MCF 10A (cell line): ENCODE data around the gene TTLL13. TPM values are rescaled to one million over a fixed set of nuclear protein-coding genes. Genes with fewer than 3 reads are reported as not detected.

Experiments used
- BruUV-seq: library from RNA; stranded (reverse); fragments of 400-500 nt; replicated peaks from 2 replicates; lab custom pipeline; 2021; lab: Mats Ljungman, UMichigan
- CTCF ChIA-PET: fragments of 300-600 bp; sonication (Branson Sonifier 250); formaldehyde crosslinking; extraction: SDS; loops from one replicate; lab custom pipeline; 2021; ENCODE audit warnings: antibody characterized with exemption, inconsistent platforms; lab: Yijun Ruan, JAX
- POLR2A ChIA-PET: fragments of 300-600, 350-650 bp; sonication (Branson Sonifier 250); formaldehyde crosslinking; extraction: SDS; loops from one replicate; lab custom pipeline; 2020; ENCODE audit warnings: antibody characterized with exemption, inconsistent platforms; lab: Yijun Ruan, JAX
- DNase-seq: peaks from one replicate; pipeline ENCODE4 v3.0.0-alpha.2; 2018; ENCODE audit not compliant: unreplicated experiment
- H3K27ac Mint-ChIP-seq: one replicate; pipeline ENCODE4 v1.8.0; 2022; ENCODE audit warnings: mild to moderate bottlenecking, low read depth, mixed read lengths; ENCODE audit not compliant: unreplicated experiment
- H3K27me3 Mint-ChIP-seq: one replicate; pipeline ENCODE4 v1.8.0; 2022; ENCODE audit warnings: mixed read lengths; ENCODE audit not compliant: insufficient read depth, unreplicated experiment
- H3K36me3 Mint-ChIP-seq: one replicate; pipeline ENCODE4 v1.8.0; 2022; ENCODE audit warnings: mild to moderate bottlenecking, moderate library complexity, mixed read lengths; ENCODE audit not compliant: insufficient read depth, unreplicated experiment
- H3K4me1 Mint-ChIP-seq: one replicate; pipeline ENCODE4 v1.8.0; 2022; ENCODE audit warnings: mixed read lengths; ENCODE audit not compliant: insufficient read depth, unreplicated experiment
- H3K4me3 Mint-ChIP-seq: one replicate; pipeline ENCODE4 v1.8.0; 2022; ENCODE audit warnings: mild to moderate bottlenecking, moderate library complexity, mixed read lengths; ENCODE audit not compliant: unreplicated experiment
- H3K9me3 Mint-ChIP-seq: one replicate; pipeline ENCODE4 v1.8.0; 2022; ENCODE audit warnings: mixed read lengths; ENCODE audit not compliant: unreplicated experiment
- CTCF ChIP-seq: fragments of 200-600 bp; IDR thresholded peaks from one replicate; pipeline ENCODE4 v1.8.0; 2022; ENCODE audit warnings: antibody characterized with exemption, mild to moderate bottlenecking; ENCODE audit not compliant: unreplicated experiment
- intact Hi-C: fragments of 100-400 bp; cut with micrococcal nuclease; formaldehyde crosslinking; loops from 2 replicates; pipeline ENCODE4 v1.14.1; 2022
- total RNA-seq: library from RNA; stranded (reverse); gene quantifications from 2 replicates; pipeline ENCODE4 v1.2.3, GENCODE V29; 2022

The TTLL13 gene
- total RNA-seq, 1 experiment from 2014 or later, result not detected

GRCh38 chr15:90228960-90229359 is 20.4 kb upstream of the TTLL13 start:
- intact Hi-C loops, result no loop called here
- peaks cover 67% of the 10 kb centered on the region for H3K36me3 Mint-ChIP-seq
- TSS peak; percentile 20 for BruUV-seq
- no peak for TF ChIP-seq CTCF
- DNase-seq, result no peak
- H3K9me3 Mint-ChIP-seq, result no peaks in the 10 kb centered on the region
- POLR2A ChIA-PET, result interaction anchor here (0.6 to 1.3 kb wide), 3 partner anchors 12 to 33 kb away, joined by 3 read pairs; no protein-coding TSS in a partner anchor
- H3K4me3 Mint-ChIP-seq, result no peak overlapping the region
- H3K27ac Mint-ChIP-seq, result no peak overlapping the region
- CTCF ChIA-PET, result interaction anchor here (0.6 to 1.0 kb wide), 2 partner anchors 42 to 86 kb away, joined by 3 to 4 read pairs; no protein-coding TSS in a partner anchor
- H3K4me1 Mint-ChIP-seq, result peaks cover 11% of the 10 kb centered on the region
- no peaks in the 10 kb centered on the region for H3K27me3 Mint-ChIP-seq

- H3K9me3 Mint-ChIP-seq, result no peaks in the 10 kb centered on the region
- no peak for TF ChIP-seq CTCF
- H3K27ac Mint-ChIP-seq, result no peak overlapping the region
- DNase-seq, result no peak
- peaks cover 57% of the 10 kb centered on the region for H3K36me3 Mint-ChIP-seq
- intact Hi-C loops, result loop anchor here (5.0 kb wide), 2 partner anchors 143 to 333 kb away; no protein-coding TSS in a partner anchor
- POLR2A ChIA-PET, result interaction anchor here (4.7 kb wide), 1 partner anchor 16 kb away, joined by 66 read pairs; no protein-coding TSS in a partner anchor
- no peak overlapping the region for H3K4me3 Mint-ChIP-seq
- BruUV-seq, result no TSS peak
- peaks cover 17% of the 10 kb centered on the region for H3K4me1 Mint-ChIP-seq
- CTCF ChIA-PET, result interaction anchor here (1.6 to 4.8 kb wide), 3 partner anchors 9 to 86 kb away, joined by 6 to 48 read pairs (median 7); no protein-coding TSS in a partner anchor
- no peaks in the 10 kb centered on the region for H3K27me3 Mint-ChIP-seq
Observed at GRCh38 chr15:90230071-90230494, 19.3 kb upstream of the TTLL13 start.

GRCh38 chr15:90230610-90231009 is 18.7 kb upstream of the TTLL13 start:
- Mint-ChIP-seq H3K27ac (no peak overlapping the region), H3K9me3 (no peaks in the 10 kb centered on the region), H3K4me1 (peaks cover 19% of the 10 kb centered on the region), H3K4me3 (no peak overlapping the region), H3K36me3 (peaks cover 52% of the 10 kb centered on the region), H3K27me3 (no peaks in the 10 kb centered on the region)
- POLR2A ChIA-PET, result interaction anchor here (0.9 to 4.7 kb wide), 4 partner anchors 17 to 65 kb away, joined by 3 to 66 read pairs (median 34); no protein-coding TSS in a partner anchor
- intact Hi-C loops, result loop anchor here (5.0 kb wide), 2 partner anchors 143 to 333 kb away; no protein-coding TSS in a partner anchor
- no peak for DNase-seq
- BruUV-seq, result no TSS peak
- CTCF ChIA-PET, result interaction anchor here (0.5 to 4.8 kb wide), 4 partner anchors 9 to 1134 kb away, joined by 4 to 48 read pairs (median 6); no protein-coding TSS in a partner anchor
- TF ChIP-seq CTCF, result no peak
